K562 (cell line): ENCODE data around the gene FUCA1. TPM values are rescaled to one million over a fixed set of nuclear protein-coding genes. Genes with fewer than 3 reads are reported as not detected.

Experiments used
- RAD21 ChIP-seq, 2 experiments: fragments of 250-450 bp in 1 of 2; fragments of 450-650 bp in 1 of 2; sonication (Bioruptor Pico) in 1 of 2; formaldehyde crosslinking in 1 of 2; IDR thresholded peaks in 1 of 2; conservative IDR thresholded peaks in 1 of 2; 2 replicates each; pipeline versions ENCODE4 v1.4.0 to v1.8.0; 2020 to 2022; ENCODE audit warnings: mild to moderate bottlenecking in 2 of 2, moderate library complexity in 1 of 2
- SMAD4 ChIP-seq: fragments of 250-450 bp; sonication (Bioruptor Pico); conservative IDR thresholded peaks from 2 replicates; pipeline ENCODE4 v1.8.0; 2021; ENCODE audit warnings: inconsistent platforms, mild to moderate bottlenecking, moderate library complexity
- SMC3 ChIP-seq: conservative IDR thresholded peaks from 2 replicates; pipeline ENCODE4 v1.6.1; 2011; ENCODE audit warnings: low read depth, low read length, improper control_type of control experiment; ENCODE audit not compliant: insufficient read depth
- TCF7 ChIP-seq: sonication (generic); IDR thresholded peaks from 2 replicates; pipeline ENCODE4 v1.6.1; 2016; ENCODE audit warnings: antibody characterized with exemption, borderline replicate concordance
- ZBTB7A ChIP-seq: IDR thresholded peaks from 2 replicates; pipeline ENCODE4 v1.6.1; 2011; ENCODE audit warnings: low read depth, mild to moderate bottlenecking, low read length, moderate library complexity, borderline replicate concordance; ENCODE audit not compliant: control insufficient read depth
- ZNF124 ChIP-seq: sonication (generic); formaldehyde crosslinking; IDR thresholded peaks from 2 replicates; pipeline ENCODE4 v1.8.1; 2022; ENCODE audit warnings: missing genetic modification reagents
- ZNF316 ChIP-seq: fragments of 450-650 bp; IDR thresholded peaks from 2 replicates; pipeline ENCODE4 v1.6.1; 2016
- polyA plus RNA-seq, 8 experiments: library from polyadenylated mRNA; depleted of rRNA in 4 of 8; stranded (reverse) in 5 of 8; unstranded in 3 of 8; fragments of >200 nt; fragmentation: Nextera tagmentation in 2 of 8; fragmentation: Illumina TruSeq in 1 of 8; extraction: Ambion mirVana in 2 of 8; extraction: Trizol in 1 of 8; gene quantifications; 2 replicates each; pipeline versions ENCODE4 v1.2.1 to v1.2.3, GENCODE V29; 2011 to 2014; ENCODE audit warnings: inconsistent platforms in 1 of 8, missing spikeins in 1 of 8
- total RNA-seq, 7 experiments: library from RNA; depleted of rRNA in 6 of 7; stranded (reverse); fragments of >200 nt in 6 of 7; fragmentation: Illumina TruSeq in 2 of 7; extraction: Trizol in 2 of 7; gene quantifications; 2 replicates each; pipeline versions ENCODE4 v1.2.1 to v1.2.3, GENCODE V29; 2011 to 2021; ENCODE audit warnings: low replicate concordance in 1 of 7
- TF ChIP-seq, protein P1 (sequence below): sonication (generic); formaldehyde crosslinking; IDR thresholded peaks from 2 replicates; pipeline ENCODE4 v1.8.0; 2023; ENCODE audit warnings: mild to moderate bottlenecking, missing genetic modification reagents
- TF ChIP-seq, protein P2 (sequence below), 2 experiments: fragments of 450-650 bp; conservative IDR thresholded peaks; 2 replicates each; pipeline ENCODE4 v1.6.1; 2017; ENCODE audit warnings: mild to moderate bottlenecking in 2 of 2, moderate library complexity in 2 of 2
- TF ChIP-seq, protein P3 (sequence below): IDR thresholded peaks from 2 replicates; pipeline ENCODE4 v1.6.1; 2014; ENCODE audit warnings: antibody characterized with exemption

FUCA1 gene
- total and polyA plus RNA-seq, 9 of the 15 experiments (the other 6 are each of a cell fraction or from before 2014, with no cell fraction given), result 7.0 to 20.5 (median 13.5) TPM

DNA sequence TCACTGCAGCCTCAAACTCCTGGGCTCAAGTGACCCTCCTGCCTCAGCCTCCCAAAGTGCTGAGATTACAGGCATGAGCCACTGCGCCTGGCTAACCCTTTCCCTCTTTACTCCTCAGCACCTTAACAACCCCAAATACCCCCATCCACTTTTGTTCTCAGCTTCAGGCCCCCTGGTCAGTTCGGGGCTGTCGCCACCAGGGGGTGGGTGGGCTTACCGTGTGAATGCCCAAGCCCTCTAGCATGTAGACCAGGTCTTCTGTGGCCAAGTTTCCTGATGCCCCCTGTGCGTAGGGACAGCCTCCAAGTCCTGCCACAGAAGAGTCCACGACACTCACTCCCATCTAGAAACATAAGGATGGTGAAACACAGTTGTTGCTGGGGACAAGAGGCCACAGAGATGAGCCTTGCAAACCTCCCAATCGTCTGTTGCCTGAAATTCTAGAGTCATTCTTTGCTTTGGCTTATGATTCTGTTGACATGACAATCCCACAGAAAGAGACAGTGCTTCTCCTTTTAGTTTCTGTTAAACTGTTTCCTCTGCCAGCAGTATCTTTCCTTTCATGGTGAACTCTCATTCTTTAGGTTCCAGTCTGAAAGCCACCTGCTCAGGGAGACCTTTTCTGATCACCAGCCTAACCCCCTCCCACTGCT, 63.8 kb downstream of the FUCA1 start (continued):
- TF ChIP-seq, protein P1, sequence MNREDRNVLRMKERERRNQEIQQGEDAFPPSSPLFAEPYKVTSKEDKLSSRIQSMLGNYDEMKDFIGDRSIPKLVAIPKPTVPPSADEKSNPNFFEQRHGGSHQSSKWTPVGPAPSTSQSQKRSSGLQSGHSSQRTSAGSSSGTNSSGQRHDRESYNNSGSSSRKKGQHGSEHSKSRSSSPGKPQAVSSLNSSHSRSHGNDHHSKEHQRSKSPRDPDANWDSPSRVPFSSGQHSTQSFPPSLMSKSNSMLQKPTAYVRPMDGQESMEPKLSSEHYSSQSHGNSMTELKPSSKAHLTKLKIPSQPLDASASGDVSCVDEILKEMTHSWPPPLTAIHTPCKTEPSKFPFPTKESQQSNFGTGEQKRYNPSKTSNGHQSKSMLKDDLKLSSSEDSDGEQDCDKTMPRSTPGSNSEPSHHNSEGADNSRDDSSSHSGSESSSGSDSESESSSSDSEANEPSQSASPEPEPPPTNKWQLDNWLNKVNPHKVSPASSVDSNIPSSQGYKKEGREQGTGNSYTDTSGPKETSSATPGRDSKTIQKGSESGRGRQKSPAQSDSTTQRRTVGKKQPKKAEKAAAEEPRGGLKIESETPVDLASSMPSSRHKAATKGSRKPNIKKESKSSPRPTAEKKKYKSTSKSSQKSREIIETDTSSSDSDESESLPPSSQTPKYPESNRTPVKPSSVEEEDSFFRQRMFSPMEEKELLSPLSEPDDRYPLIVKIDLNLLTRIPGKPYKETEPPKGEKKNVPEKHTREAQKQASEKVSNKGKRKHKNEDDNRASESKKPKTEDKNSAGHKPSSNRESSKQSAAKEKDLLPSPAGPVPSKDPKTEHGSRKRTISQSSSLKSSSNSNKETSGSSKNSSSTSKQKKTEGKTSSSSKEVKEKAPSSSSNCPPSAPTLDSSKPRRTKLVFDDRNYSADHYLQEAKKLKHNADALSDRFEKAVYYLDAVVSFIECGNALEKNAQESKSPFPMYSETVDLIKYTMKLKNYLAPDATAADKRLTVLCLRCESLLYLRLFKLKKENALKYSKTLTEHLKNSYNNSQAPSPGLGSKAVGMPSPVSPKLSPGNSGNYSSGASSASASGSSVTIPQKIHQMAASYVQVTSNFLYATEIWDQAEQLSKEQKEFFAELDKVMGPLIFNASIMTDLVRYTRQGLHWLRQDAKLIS, result no peak
- TF ChIP-seq ZBTB7A (peak; percentile 49; the same call in 1 of the 2 replicates), RAD21 (CRISPR knock-in tag; conservative IDR thresholded peaks at IDR 0.05 in 1 of 2, IDR thresholded peaks at IDR 0.05 in 1 of 2) (peak in 1 of 2 experiments; percentile 20; a peak in 1 of 4 replicates), ZNF316 (no peak), TCF7 (no peak), ZNF124 (no peak), SMC3 (peak; percentile 15; the same call in 1 of the 2 replicates), SMAD4 (CRISPR knock-in tag) (no peak)
- TF ChIP-seq, protein P2, sequence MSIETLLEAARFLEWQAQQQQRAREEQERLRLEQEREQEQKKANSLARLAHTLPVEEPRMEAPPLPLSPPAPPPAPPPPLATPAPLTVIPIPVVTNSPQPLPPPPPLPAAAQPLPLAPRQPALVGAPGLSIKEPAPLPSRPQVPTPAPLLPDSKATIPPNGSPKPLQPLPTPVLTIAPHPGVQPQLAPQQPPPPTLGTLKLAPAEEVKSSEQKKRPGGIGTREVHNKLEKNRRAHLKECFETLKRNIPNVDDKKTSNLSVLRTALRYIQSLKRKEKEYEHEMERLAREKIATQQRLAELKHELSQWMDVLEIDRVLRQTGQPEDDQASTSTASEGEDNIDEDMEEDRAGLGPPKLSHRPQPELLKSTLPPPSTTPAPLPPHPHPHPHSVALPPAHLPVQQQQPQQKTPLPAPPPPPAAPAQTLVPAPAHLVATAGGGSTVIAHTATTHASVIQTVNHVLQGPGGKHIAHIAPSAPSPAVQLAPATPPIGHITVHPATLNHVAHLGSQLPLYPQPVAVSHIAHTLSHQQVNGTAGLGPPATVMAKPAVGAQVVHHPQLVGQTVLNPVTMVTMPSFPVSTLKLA (conservative IDR thresholded peaks at IDR 0.05), result no peak
- TF ChIP-seq, protein P3, sequence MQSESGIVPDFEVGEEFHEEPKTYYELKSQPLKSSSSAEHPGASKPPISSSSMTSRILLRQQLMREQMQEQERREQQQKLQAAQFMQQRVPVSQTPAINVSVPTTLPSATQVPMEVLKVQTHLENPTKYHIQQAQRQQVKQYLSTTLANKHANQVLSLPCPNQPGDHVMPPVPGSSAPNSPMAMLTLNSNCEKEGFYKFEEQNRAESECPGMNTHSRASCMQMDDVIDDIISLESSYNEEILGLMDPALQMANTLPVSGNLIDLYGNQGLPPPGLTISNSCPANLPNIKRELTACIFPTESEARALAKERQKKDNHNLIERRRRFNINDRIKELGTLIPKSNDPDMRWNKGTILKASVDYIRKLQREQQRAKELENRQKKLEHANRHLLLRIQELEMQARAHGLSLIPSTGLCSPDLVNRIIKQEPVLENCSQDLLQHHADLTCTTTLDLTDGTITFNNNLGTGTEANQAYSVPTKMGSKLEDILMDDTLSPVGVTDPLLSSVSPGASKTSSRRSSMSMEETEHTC, result no peak
